Suprapubic skin (tissue), 4 donors: ENCODE data around the gene EXOSC10. TPM values are rescaled to one million over a fixed set of nuclear protein-coding genes. Genes with fewer than 3 reads are reported as not detected.

Experiments
- DNase-seq, 2 donors: peaks; one replicate each; pipeline ENCODE4 v3.0.0-alpha.2; 2019; ENCODE audit warnings: low spot score in 2 of 2
- H3K27ac ChIP-seq: fragments of 200-600 bp; sonication (generic); one replicate; pipeline ENCODE4 v1.5.1; 2019
- H3K27me3 ChIP-seq: fragments of 200-600 bp; sonication (generic); one replicate; pipeline ENCODE4 v1.5.1; 2019
- H3K36me3 ChIP-seq: fragments of 200-600 bp; sonication (generic); one replicate; pipeline ENCODE4 v1.5.1; 2019
- H3K4me1 ChIP-seq: fragments of 200-600 bp; sonication (generic); one replicate; pipeline ENCODE4 v1.5.1; 2019
- H3K4me3 ChIP-seq: fragments of 200-600 bp; sonication (generic); one replicate; pipeline ENCODE4 v1.5.1; 2019; ENCODE audit warnings: mild to moderate bottlenecking
- H3K9me3 ChIP-seq: fragments of 200-600 bp; sonication (generic); one replicate; pipeline ENCODE4 v1.5.1; 2019
- EP300 ChIP-seq: sonication (generic); formaldehyde crosslinking; IDR thresholded peaks from one replicate; pipeline ENCODE4 v1.6.1; 2017; ENCODE audit warnings: antibody characterized with exemption
- POLR2A ChIP-seq, 2 donors: fragments of 450-650 bp; IDR thresholded peaks; one replicate each; pipeline ENCODE4 v1.6.1; 2017; ENCODE audit warnings: antibody characterized with exemption in 2 of 2, mild to moderate bottlenecking in 2 of 2, moderate library complexity in 2 of 2
- POLR2AphosphoS5 ChIP-seq, 3 donors: sonication (generic); formaldehyde crosslinking; IDR thresholded peaks; one replicate each; pipeline ENCODE4 v1.6.1; 2017; ENCODE audit warnings: antibody characterized with exemption in 3 of 3
- WGBS: methylation state at CpG from one replicate; pipeline ENCODE4 v1.1.5; 2018; 5-methylcytosine and 5-hydroxymethylcytosine counted together
- total RNA-seq, 4 donors: library from RNA; depleted of rRNA; stranded (reverse); fragments of >200 nt; gene quantifications; one replicate each; pipeline ENCODE4 v1.1.0, GENCODE V29; 2016
- TF ChIP-seq, protein P1 (sequence below), 2 donors: fragments of 200-600 bp in 1 of 2; fragments of 450-650 bp in 1 of 2; sonication (generic) in 1 of 2; IDR thresholded peaks; one replicate each; pipeline ENCODE4 v1.5.1; 2016 to 2019; ENCODE audit warnings: antibody characterized with exemption in 2 of 2, mild to moderate bottlenecking in 1 of 2, moderate library complexity in 1 of 2

The EXOSC10 gene
- total RNA-seq, 4 donors from 2014 or later, result 45.7 to 127 (median 68.7) TPM

DNA sequence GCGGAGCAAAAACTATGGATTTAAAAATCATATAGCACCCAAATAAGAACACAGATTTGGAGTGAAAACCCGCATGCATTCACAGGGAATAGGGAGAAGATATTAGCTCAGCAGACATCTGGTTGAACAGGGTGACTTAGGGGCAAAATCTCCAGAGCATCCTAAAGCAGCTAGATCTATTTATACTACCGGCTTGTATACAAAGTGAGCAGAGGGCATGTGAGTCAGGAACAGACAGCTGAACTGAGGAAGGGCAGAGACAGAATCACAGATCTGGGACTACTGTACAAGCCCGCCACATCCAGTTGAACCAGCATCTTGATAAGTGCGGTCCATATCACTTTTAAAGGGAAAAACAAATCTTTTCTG, 35.2 kb upstream of the EXOSC10 start:
- no peaks in the 10 kb centered on the region for H3K27me3 ChIP-seq
- DNase-seq, result no peak
- TF ChIP-seq EP300 (no peak), POLR2A (IDR thresholded peaks at IDR 0.05) (no peak), POLR2AphosphoS5 (IDR thresholded peaks at IDR 0.05) (no peak)
- TF ChIP-seq, protein P1, sequence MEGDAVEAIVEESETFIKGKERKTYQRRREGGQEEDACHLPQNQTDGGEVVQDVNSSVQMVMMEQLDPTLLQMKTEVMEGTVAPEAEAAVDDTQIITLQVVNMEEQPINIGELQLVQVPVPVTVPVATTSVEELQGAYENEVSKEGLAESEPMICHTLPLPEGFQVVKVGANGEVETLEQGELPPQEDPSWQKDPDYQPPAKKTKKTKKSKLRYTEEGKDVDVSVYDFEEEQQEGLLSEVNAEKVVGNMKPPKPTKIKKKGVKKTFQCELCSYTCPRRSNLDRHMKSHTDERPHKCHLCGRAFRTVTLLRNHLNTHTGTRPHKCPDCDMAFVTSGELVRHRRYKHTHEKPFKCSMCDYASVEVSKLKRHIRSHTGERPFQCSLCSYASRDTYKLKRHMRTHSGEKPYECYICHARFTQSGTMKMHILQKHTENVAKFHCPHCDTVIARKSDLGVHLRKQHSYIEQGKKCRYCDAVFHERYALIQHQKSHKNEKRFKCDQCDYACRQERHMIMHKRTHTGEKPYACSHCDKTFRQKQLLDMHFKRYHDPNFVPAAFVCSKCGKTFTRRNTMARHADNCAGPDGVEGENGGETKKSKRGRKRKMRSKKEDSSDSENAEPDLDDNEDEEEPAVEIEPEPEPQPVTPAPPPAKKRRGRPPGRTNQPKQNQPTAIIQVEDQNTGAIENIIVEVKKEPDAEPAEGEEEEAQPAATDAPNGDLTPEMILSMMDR (IDR thresholded peaks at IDR 0.05), result no peak
- 63% methylated on average over 5 of the region's 5 CpGs for WGBS
- H3K27ac ChIP-seq, result no peak overlapping the region
- H3K4me1 ChIP-seq, result peaks cover 7% of the 10 kb centered on the region
- peaks cover 86% of the 10 kb centered on the region for H3K36me3 ChIP-seq
- no peaks in the 10 kb centered on the region for H3K9me3 ChIP-seq
- no peak overlapping the region for H3K4me3 ChIP-seq

DNA sequence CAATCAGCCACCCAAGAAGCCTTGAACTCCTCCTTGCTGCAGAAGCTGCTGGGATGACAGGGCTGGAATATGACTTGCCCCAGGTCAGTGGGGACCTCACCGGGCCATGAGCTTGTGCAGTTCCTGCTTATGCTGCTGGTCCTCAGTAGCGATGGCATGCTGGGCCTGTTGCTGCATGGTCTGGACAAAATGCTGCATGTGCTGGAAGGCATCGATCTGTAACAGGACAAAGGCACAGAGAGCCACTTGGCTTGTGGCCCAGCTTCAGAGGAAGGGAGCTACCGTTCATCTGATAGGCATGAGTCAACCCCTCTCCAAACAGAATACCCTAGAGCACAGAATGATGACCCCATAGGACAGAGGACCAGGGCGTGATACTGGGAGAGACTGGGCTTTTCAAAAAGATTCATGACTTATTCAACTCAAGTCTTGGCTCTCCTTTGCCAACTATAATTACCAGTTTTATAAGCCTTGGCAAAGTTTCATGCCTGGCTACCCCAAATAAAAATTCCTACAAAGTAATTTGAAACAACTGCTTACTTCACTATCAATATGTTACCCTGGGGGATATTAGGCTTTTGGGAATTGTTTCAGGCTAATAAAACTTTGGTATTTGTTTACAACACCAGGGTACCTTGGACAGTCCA, 34.7 kb upstream of the EXOSC10 start:
- TF ChIP-seq POLR2A (IDR thresholded peaks at IDR 0.05) (no peak), POLR2AphosphoS5 (IDR thresholded peaks at IDR 0.05) (no peak), EP300 (no peak)
- TF ChIP-seq, protein P1 (IDR thresholded peaks at IDR 0.05), result no peak
- Histone ChIP-seq H3K4me3 (no peak overlapping the region), H3K36me3 (peaks cover 86% of the 10 kb centered on the region), H3K9me3 (no peaks in the 10 kb centered on the region), H3K27ac (no peak overlapping the region), H3K27me3 (no peaks in the 10 kb centered on the region), H3K4me1 (peaks cover 7% of the 10 kb centered on the region)
- no peak for DNase-seq
- 33% methylated on average over 5 of the region's 5 CpGs for WGBS

DNA sequence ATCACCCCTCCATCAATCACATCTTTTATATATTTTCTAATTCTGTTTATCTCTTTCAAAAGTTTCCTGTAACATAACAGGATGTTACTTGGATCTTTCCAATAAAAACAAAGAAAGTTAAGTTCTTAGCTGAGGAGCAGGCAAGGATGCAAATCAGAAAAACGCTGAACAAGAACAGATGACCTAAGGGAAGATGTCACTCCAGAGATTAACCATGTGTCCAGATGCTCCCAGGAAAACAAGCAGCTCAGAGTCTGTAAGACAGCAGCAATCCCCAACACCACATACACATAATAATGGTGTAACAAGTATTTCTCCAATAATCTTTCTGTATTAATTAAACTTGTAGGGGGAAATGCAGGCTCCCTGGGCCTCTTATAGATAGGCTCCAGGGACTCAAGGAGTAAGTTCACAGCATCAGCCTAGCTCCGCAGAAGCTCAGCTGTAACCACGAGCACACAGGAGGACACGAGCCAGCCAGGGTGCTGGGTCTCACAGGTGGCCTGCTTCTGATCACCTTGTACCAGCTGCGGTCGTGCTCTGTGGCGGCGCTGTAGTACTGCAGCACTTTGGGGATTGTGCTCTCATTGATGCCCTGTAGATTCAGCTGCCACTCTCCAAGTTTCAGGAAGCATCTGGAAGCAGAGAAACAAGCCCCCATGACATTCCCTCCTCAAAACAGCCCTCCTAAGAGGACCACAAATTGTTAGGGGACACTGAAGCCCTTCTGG, 33.1 kb upstream of the EXOSC10 start:
- no peaks in the 10 kb centered on the region for H3K9me3 ChIP-seq
- DNase-seq, result no peak
- H3K4me3 ChIP-seq, result no peak overlapping the region
- H3K27ac ChIP-seq, result no peak overlapping the region
- no peaks in the 10 kb centered on the region for H3K27me3 ChIP-seq
- TF ChIP-seq EP300 (no peak), POLR2A (IDR thresholded peaks at IDR 0.05) (no peak), POLR2AphosphoS5 (IDR thresholded peaks at IDR 0.05) (no peak)
- TF ChIP-seq, protein P1 (IDR thresholded peaks at IDR 0.05), result no peak
- H3K36me3 ChIP-seq, result peaks cover 86% of the 10 kb centered on the region
- 83% methylated on average over 7 of the region's 8 CpGs for WGBS
- H3K4me1 ChIP-seq, result peaks cover 7% of the 10 kb centered on the region

DNA sequence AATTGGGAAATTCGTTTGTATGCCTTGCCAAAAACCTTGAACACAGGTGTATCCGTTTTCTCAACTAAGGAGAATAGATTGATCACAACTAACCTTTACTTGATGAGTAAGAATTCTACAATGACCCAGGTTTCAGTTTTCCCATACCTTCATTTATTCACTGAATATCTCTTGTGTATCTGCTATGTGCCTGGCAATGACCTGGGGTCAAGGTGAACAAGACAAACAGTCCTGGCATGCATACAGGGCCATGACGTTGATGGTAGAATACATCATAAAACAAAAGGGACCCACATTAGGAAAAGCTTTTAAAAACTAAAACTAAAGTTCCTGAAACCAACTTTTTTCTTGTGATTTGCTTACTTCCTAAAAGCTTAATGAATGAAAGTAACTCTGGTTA, 32.1 kb upstream of the EXOSC10 start:
- Histone ChIP-seq H3K27ac (no peak overlapping the region), H3K9me3 (no peaks in the 10 kb centered on the region), H3K4me1 (peaks cover 7% of the 10 kb centered on the region), H3K4me3 (no peak overlapping the region), H3K27me3 (no peaks in the 10 kb centered on the region), H3K36me3 (peaks cover 89% of the 10 kb centered on the region)
- no peak for DNase-seq
- 70% methylated on average over 3 of the region's 3 CpGs for WGBS
- no peak for TF ChIP-seq POLR2A (IDR thresholded peaks at IDR 0.05)
- TF ChIP-seq, protein P1 (IDR thresholded peaks at IDR 0.05), result no peak

DNA sequence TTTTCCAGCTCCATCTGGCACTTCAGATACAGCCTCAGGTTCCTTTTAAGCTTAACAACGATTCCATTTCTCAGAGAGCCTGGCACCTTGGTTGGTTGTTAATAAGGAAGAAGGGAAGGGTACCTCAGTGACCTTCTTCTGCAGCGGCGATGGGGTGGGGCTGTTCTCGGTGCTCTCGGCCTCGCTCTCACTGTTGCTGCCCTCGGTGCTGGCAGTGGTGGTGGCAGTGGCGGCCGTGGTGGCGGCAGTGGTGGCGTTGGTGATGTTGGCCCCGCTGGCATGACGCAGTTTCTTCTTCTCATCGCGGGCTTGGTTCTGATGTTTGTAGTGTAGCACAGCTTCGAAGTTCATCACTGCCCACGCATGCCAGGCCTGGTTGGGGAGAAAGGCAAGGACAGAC, 30.7 kb upstream of the EXOSC10 start:
- TF ChIP-seq POLR2A (IDR thresholded peaks at IDR 0.05), result no peak
- no peak for TF ChIP-seq POLR2AphosphoS5 (IDR thresholded peaks at IDR 0.05)
- TF ChIP-seq EP300, result no peak
- TF ChIP-seq, protein P1 (IDR thresholded peaks at IDR 0.05), result no peak
- Histone ChIP-seq H3K27ac (no peak overlapping the region), H3K4me3 (no peak overlapping the region), H3K9me3 (no peaks in the 10 kb centered on the region), H3K27me3 (no peaks in the 10 kb centered on the region), H3K36me3 (peaks cover 92% of the 10 kb centered on the region), H3K4me1 (peaks cover 7% of the 10 kb centered on the region)
- DNase-seq, result no peak
- 90% methylated on average over 14 of the region's 17 CpGs for WGBS
